Fibroblast of skin of abdomen (primary cell): Measurements from ENCODE around the gene CYP3A4. TPM values are rescaled to one million over a fixed set of nuclear protein-coding genes. Genes with fewer than 3 reads are reported as not detected.
"Not testable (repeated sequence)": the region's sequence is repeated elsewhere in the genome, so short reads cannot be mapped to it uniquely, and the experiment has no call there.

ENCODE experiments used
- DNase-seq: peaks from one replicate; pipeline ENCODE4 v3.0.0-alpha.2; 2013
- polyA plus RNA-seq, 2 experiments: library from polyadenylated mRNA; unstranded; fragments of 120-200 nt; gene quantifications; one replicate each; pipeline ENCODE4 v1.2.1, GENCODE V29; 2013; ENCODE audit not compliant: insufficient read length in 2 of 2

The CYP3A4 gene
- polyA plus RNA-seq (2013, experiment 1 of 2; ENCODE audit: insufficient read length), result not detected
- not detected for polyA plus RNA-seq (2013, experiment 2 of 2; ENCODE audit: insufficient read length)

- DNase-seq, result no peak
Measured at GRCh38 chr7:99784007-99784406, at the start of gene CYP3A4. Gene CYP3A4 (minus strand): TSS chr7:99784184. CDS start chr7:99784081, 103 bp downstream.

GRCh38 chr7:99833289-99833877 lies 49.4 kb upstream of the CYP3A4 start:
- DNase-seq, result no peak

GRCh38 chr7:99831595-99831994 lies 47.6 kb upstream of the CYP3A4 start:
- DNase-seq, result no peak

- DNase-seq, result no peak
Measured at GRCh38 chr7:99829524-99830160, 45.7 kb upstream of the CYP3A4 start.

- DNase-seq, result no peak
Measured at GRCh38 chr7:99828811-99829210, 44.8 kb upstream of the CYP3A4 start.

GRCh38 chr7:99827040-99827778 lies 43.2 kb upstream of the CYP3A4 start:
- DNase-seq, result no peak

GRCh38 chr7:99825873-99826272 lies 41.9 kb upstream of the CYP3A4 start:
- DNase-seq, result no peak

- DNase-seq, result no peak
Measured at GRCh38 chr7:99825452-99825851, 41.5 kb upstream of the CYP3A4 start.

GRCh38 chr7:99824091-99824490 lies 40.1 kb upstream of the CYP3A4 start:
- no peak for DNase-seq

GRCh38 chr7:99822731-99823718 lies 39.0 kb upstream of the CYP3A4 start:
- no peak for DNase-seq

GRCh38 chr7:99820408-99821027 lies 36.5 kb upstream of the CYP3A4 start:
- DNase-seq, result no peak

- DNase-seq, result no peak
Measured at GRCh38 chr7:99808766-99809165, 24.8 kb upstream of the CYP3A4 start.

GRCh38 chr7:99806839-99807478 lies 23.0 kb upstream of the CYP3A4 start:
- DNase-seq, result no peak

- no peak for DNase-seq
Measured at GRCh38 chr7:99805641-99806040, 21.7 kb upstream of the CYP3A4 start.

- DNase-seq, result not testable (repeated sequence)
Measured at GRCh38 chr7:99803118-99803517, 19.1 kb upstream of the CYP3A4 start.

GRCh38 chr7:99801407-99801806 lies 17.4 kb upstream of the CYP3A4 start:
- not testable (repeated sequence) for DNase-seq

GRCh38 chr7:99798972-99799371 lies 15.0 kb upstream of the CYP3A4 start:
- no peak for DNase-seq

GRCh38 chr7:99795864-99796263 lies 11.9 kb upstream of the CYP3A4 start:
- not testable (repeated sequence) for DNase-seq

- DNase-seq, result peak; percentile 22
Measured at GRCh38 chr7:99794585-99795502, 10.9 kb upstream of the CYP3A4 start.

GRCh38 chr7:99793443-99793842 lies 9.5 kb upstream of the CYP3A4 start:
- no peak for DNase-seq
